SU-DHL-6 (cell line): ENCODE measurements around the gene ATP1B3.

ENCODE experiments used
- EZH2phosphoT487 ChIP-seq: fragments of 200-600 bp; sonication (generic), shearing (Covaris generic); conservative IDR thresholded peaks from 2 replicates; pipeline ENCODE4 v1.6.1; 2018; ENCODE audit warnings: mild to moderate bottlenecking, antibody characterized with exemption, low read length, moderate library complexity, mixed read lengths
- TF ChIP-seq, protein P1 (sequence below): fragments of 200-600 bp; sonication (generic); IDR thresholded peaks from one replicate; pipeline ENCODE4 v1.5.1; 2017; ENCODE audit warnings: antibody characterized with exemption, mild to moderate bottlenecking, low read length, moderate library complexity; ENCODE audit not compliant: insufficient read depth, poor library complexity, severe bottlenecking

DNA sequence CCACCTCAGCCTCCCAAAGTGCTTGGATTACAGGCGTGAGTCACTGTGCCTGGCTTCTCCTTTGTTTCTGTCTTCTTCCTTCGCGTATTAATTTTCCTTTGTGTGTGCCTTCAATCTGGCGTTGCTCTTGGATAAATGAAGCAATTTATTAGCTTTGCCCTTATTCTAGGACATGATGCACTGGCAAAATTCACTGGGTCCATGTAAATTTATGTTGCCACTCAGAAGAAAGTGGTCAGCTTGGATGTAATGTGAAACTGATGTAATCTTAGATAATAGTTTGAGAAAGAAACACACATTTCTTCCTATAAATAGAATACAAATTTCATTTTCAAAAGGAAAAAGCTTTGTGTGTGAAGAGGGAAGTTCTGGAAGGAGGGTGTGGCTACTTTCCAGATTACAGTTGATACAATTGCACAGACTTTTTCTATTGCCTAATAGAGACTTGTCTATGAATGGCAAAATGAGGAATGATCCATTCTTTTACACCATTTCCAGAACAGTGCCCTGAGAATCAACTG lies 23.3 kb upstream of the ATP1B3 start:
- TF ChIP-seq, protein P1, sequence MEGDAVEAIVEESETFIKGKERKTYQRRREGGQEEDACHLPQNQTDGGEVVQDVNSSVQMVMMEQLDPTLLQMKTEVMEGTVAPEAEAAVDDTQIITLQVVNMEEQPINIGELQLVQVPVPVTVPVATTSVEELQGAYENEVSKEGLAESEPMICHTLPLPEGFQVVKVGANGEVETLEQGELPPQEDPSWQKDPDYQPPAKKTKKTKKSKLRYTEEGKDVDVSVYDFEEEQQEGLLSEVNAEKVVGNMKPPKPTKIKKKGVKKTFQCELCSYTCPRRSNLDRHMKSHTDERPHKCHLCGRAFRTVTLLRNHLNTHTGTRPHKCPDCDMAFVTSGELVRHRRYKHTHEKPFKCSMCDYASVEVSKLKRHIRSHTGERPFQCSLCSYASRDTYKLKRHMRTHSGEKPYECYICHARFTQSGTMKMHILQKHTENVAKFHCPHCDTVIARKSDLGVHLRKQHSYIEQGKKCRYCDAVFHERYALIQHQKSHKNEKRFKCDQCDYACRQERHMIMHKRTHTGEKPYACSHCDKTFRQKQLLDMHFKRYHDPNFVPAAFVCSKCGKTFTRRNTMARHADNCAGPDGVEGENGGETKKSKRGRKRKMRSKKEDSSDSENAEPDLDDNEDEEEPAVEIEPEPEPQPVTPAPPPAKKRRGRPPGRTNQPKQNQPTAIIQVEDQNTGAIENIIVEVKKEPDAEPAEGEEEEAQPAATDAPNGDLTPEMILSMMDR = no peak
- no peak for TF ChIP-seq EZH2phosphoT487
